Epithelial cell of umbilical artery (primary cell): Measurements from ENCODE around the gene RBMY1A1. TPM values are rescaled to one million over a fixed set of nuclear protein-coding genes. Genes with fewer than 3 reads are reported as not detected.

Experiments
- total RNA-seq: library from RNA; depleted of rRNA; stranded (reverse); fragments of >200 nt; gene quantifications from 2 replicates; pipeline ENCODE4 v1.2.3, GENCODE V29; 2014

RBMY1A1 gene
- total RNA-seq, result not detected in 2 replicates

GRCh38 chrY:21534579-21534978 lies at the start of gene RBMY1A1:
TSS of gene RBMY1A1 (plus strand) at chrY:21534879. CDS start at chrY:21536892, 2,013 bp downstream.

GRCh38 chrY:21511038-21511437 lies 23.6 kb upstream of the RBMY1A1 start, which contains the start of gene RBMY1B:
TSS of gene RBMY1B (plus strand) at chrY:21511338. CDS start at chrY:21513351, 2,013 bp downstream.

Other genes starting within 250 kb of the RBMY1A1 start
- gene RBMY1B, start 23.5 kb upstream of the RBMY1A1 start, total RNA-seq, result not detected in 2 replicates